A549 (cell line): Measurements from ENCODE around the gene TBX2. TPM values are rescaled to one million over a fixed set of nuclear protein-coding genes. Genes with fewer than 3 reads are reported as not detected.

Source experiments
- ATAC-seq, 2 experiments: fragments of 200-7000 bp in 1 of 2; fragments of >200 bp in 1 of 2; cut with Nextera tagmentation in 1 of 2; cut with Tn5 transposase in 1 of 2; 3 replicates each; pipeline versions ENCODE4 v1.8.0 to v1.9.1; 2018 to 2020; ENCODE audit warnings: mild to moderate bottlenecking in 1 of 2, moderate library complexity in 1 of 2
- CTCF ChIA-PET: fragments of 300-600 bp; sonication (Branson Sonifier 250); formaldehyde crosslinking; extraction: SDS; loops from one replicate; lab custom pipeline; 2021; ENCODE audit warnings: antibody characterized with exemption, inconsistent platforms; lab: Yijun Ruan, JAX
- POLR2A ChIA-PET: fragments of 350-600 bp; formaldehyde crosslinking; extraction: SDS; loops from one replicate; lab custom pipeline; 2021; ENCODE audit warnings: antibody characterized with exemption, inconsistent platforms; lab: Yijun Ruan, JAX
- DNase-seq, 2 experiments: peaks; one replicate each; pipeline versions ENCODE4 v3.0.0 to v3.0.0-alpha.2; 2011 to 2016; ENCODE audit warnings: low read depth in 1 of 2, low spot score in 1 of 2
- FAIRE-seq: peaks from 2 replicates; lab custom pipeline; 2011; peaks lifted over from hg19 to GRCh38; lab: Jason Lieb, UNC
- H3K27ac ChIP-seq, 2 experiments: fragments of >200 bp; sonication (Bioruptor Twin); formaldehyde crosslinking; 3 replicates each; pipeline ENCODE4 v1.5.1; 2016 to 2017
- H3K4me1 ChIP-seq: fragments of >200 bp; sonication (Bioruptor Twin); formaldehyde crosslinking; 3 replicates; pipeline ENCODE4 v1.6.1; 2016
- H3K4me2 ChIP-seq: fragments of >200 bp; sonication (Bioruptor Twin); formaldehyde crosslinking; 3 replicates; pipeline ENCODE4 v1.6.1; 2016
- H3K4me3 ChIP-seq: fragments of >200 bp; sonication (Bioruptor Twin); formaldehyde crosslinking; 3 replicates; pipeline ENCODE4 v1.5.1; 2016
- H3K9me3 ChIP-seq: fragments of >200 bp; sonication (Bioruptor Twin); formaldehyde crosslinking; 3 replicates; pipeline ENCODE4 v1.6.1; 2016
- BCL3 ChIP-seq: fragments of >200 bp; sonication (Bioruptor Twin); formaldehyde crosslinking; IDR thresholded peaks from 3 replicates; pipeline ENCODE4 v1.6.1; 2016
- CBX2 ChIP-seq: fragments of 200-600 bp; sonication (generic); IDR thresholded peaks from 2 replicates; pipeline ENCODE4 v1.6.1; 2016; ENCODE audit warnings: low read depth, mild to moderate bottlenecking, borderline replicate concordance
- CBX8 ChIP-seq: fragments of 200-600 bp; sonication (generic); IDR thresholded peaks from 2 replicates; pipeline ENCODE4 v1.6.1; 2016
- CEBPB ChIP-seq, 2 experiments: fragments of >200 bp in 1 of 2; sonication (Bioruptor Twin) in 1 of 2; formaldehyde crosslinking in 1 of 2; IDR thresholded peaks; 2 replicates each; pipeline ENCODE4 v1.6.1; 2012 to 2016
- CTCF ChIP-seq: fragments of >200 bp; sonication (Bioruptor Twin); formaldehyde crosslinking; IDR thresholded peaks from 3 replicates; pipeline ENCODE4 v1.5.1; 2016
- EHF ChIP-seq: fragments of 250-450 bp; sonication (Bioruptor Pico); IDR thresholded peaks from 2 replicates; pipeline ENCODE4 v1.5.0; 2020; ENCODE audit warnings: mild to moderate bottlenecking
- FOXS1 ChIP-seq: fragments of 250-450 bp; sonication (Bioruptor Pico); IDR thresholded peaks from 2 replicates; pipeline ENCODE4 v1.5.0; 2020; ENCODE audit warnings: mild to moderate bottlenecking, moderate library complexity
- GATA3 ChIP-seq: IDR thresholded peaks from 2 replicates; pipeline ENCODE4 v1.6.1; 2012; ENCODE audit warnings: borderline replicate concordance
- HEYL ChIP-seq: fragments of 250-450 bp; sonication (Bioruptor Pico); IDR thresholded peaks from 2 replicates; pipeline ENCODE4 v1.8.0; 2021; ENCODE audit warnings: mild to moderate bottlenecking, moderate library complexity
- HOXB5 ChIP-seq: fragments of 250-450 bp; sonication (Bioruptor Pico); IDR thresholded peaks from 2 replicates; pipeline ENCODE4 v1.5.0; 2020; ENCODE audit warnings: mild to moderate bottlenecking, moderate library complexity
- KDM5A ChIP-seq: fragments of 200-600 bp; sonication (generic); IDR thresholded peaks from 2 replicates; pipeline ENCODE4 v1.6.1; 2016; ENCODE audit warnings: antibody characterized with exemption, mild to moderate bottlenecking
- MAFK ChIP-seq: fragments of 450-650 bp; IDR thresholded peaks from 2 replicates; pipeline ENCODE4 v1.6.1; 2014; ENCODE audit not compliant: partially characterized antibody
- MAZ ChIP-seq: fragments of 150-350 bp; IDR thresholded peaks from 2 replicates; pipeline ENCODE4 v1.6.1; 2014; ENCODE audit warnings: antibody characterized with exemption, low read depth, low read length, borderline replicate concordance
- NPAS2 ChIP-seq: fragments of 250-450 bp; sonication (Bioruptor Pico); IDR thresholded peaks from 2 replicates; pipeline ENCODE4 v1.8.0; 2022; ENCODE audit warnings: mild to moderate bottlenecking, moderate library complexity, borderline replicate concordance
- NR3C1 ChIP-seq: fragments of >200 bp; sonication (Bioruptor Twin); formaldehyde crosslinking; IDR thresholded peaks from 3 replicates; pipeline ENCODE4 v1.6.1; 2017
- RCOR1 ChIP-seq: fragments of 150-350 bp; IDR thresholded peaks from 2 replicates; pipeline ENCODE4 v1.6.1; 2014; ENCODE audit warnings: antibody characterized with exemption, low read length, low read depth
- TFCP2L1 ChIP-seq: fragments of 250-450 bp; sonication (Bioruptor Pico); IDR thresholded peaks from 2 replicates; pipeline ENCODE4 v1.5.0; 2021; ENCODE audit warnings: mild to moderate bottlenecking
- ZNF302 ChIP-seq: fragments of 250-450 bp; sonication (Bioruptor Pico); IDR thresholded peaks from 2 replicates; pipeline ENCODE4 v1.9.0; 2021; ENCODE audit warnings: inconsistent platforms, mild to moderate bottlenecking, moderate library complexity
- ZSCAN20 ChIP-seq: fragments of 250-450 bp; sonication (Bioruptor Pico); IDR thresholded peaks from 2 replicates; pipeline ENCODE4 v1.8.0; 2022; ENCODE audit warnings: mild to moderate bottlenecking, moderate library complexity
- WGBS: methylation state at CpG from one replicate; pipeline ENCODE4 v1.1.6; 2017; ENCODE audit errors: missing lambda C conversion rate; 5-methylcytosine and 5-hydroxymethylcytosine counted together
- polyA plus RNA-seq, 4 experiments: library from polyadenylated mRNA; depleted of rRNA in 3 of 4; stranded (reverse); fragments of >200 nt; fragmentation: RNase III in 1 of 4; extraction: RNeasy Plus Mini Kit Qiagen cat#74134 plus additional on column Dnase treatment in 1 of 4; gene quantifications; 2 replicates in 3 of 4; 3 replicates in 1 of 4; pipeline ENCODE4 v1.2.3, GENCODE V29; 2011 to 2017
- TF ChIP-seq, protein P1 (sequence below): IDR thresholded peaks from 2 replicates; pipeline ENCODE4 v1.6.1; 2012; ENCODE audit warnings: low read depth, borderline replicate concordance
- TF ChIP-seq, protein P2 (sequence below): fragments of 250-450 bp; sonication (Bioruptor Pico); IDR thresholded peaks from 2 replicates; pipeline ENCODE4 v1.5.0; 2021; ENCODE audit warnings: mild to moderate bottlenecking, moderate library complexity, borderline replicate concordance
- TF ChIP-seq, protein P3 (sequence below): IDR thresholded peaks from 2 replicates; pipeline ENCODE4 v1.6.1; 2012
- TF ChIP-seq, protein P4 (sequence below): fragments of 250-450 bp; sonication (Bioruptor Pico); IDR thresholded peaks from 2 replicates; pipeline ENCODE4 v1.5.0; 2020; ENCODE audit warnings: low read depth, mild to moderate bottlenecking, moderate library complexity

The TBX2 gene
- polyA plus RNA-seq, 2 of the 4 experiments (the other 2 are of a cell fraction), result 0.71 to 2.3 TPM

GRCh38 chr17:61402978-61403800 lies 3.5 kb downstream of the TBX2 start:
- TF ChIP-seq HEYL (CRISPR knock-in tag) (no peak), TFCP2L1 (CRISPR knock-in tag) (no peak), GATA3 (no peak), KDM5A (no peak), BCL3 (no peak), EHF (CRISPR knock-in tag) (no peak), NR3C1 (no peak), CEBPB (IDR thresholded peaks at IDR 0.05) (no peak), CTCF (no peak), CBX2 (no peak), RCOR1 (no peak), NPAS2 (no peak), MAFK (no peak)
- TF ChIP-seq, protein P1, sequence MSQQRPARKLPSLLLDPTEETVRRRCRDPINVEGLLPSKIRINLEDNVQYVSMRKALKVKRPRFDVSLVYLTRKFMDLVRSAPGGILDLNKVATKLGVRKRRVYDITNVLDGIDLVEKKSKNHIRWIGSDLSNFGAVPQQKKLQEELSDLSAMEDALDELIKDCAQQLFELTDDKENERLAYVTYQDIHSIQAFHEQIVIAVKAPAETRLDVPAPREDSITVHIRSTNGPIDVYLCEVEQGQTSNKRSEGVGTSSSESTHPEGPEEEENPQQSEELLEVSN, result no peak
- TF ChIP-seq, protein P2, sequence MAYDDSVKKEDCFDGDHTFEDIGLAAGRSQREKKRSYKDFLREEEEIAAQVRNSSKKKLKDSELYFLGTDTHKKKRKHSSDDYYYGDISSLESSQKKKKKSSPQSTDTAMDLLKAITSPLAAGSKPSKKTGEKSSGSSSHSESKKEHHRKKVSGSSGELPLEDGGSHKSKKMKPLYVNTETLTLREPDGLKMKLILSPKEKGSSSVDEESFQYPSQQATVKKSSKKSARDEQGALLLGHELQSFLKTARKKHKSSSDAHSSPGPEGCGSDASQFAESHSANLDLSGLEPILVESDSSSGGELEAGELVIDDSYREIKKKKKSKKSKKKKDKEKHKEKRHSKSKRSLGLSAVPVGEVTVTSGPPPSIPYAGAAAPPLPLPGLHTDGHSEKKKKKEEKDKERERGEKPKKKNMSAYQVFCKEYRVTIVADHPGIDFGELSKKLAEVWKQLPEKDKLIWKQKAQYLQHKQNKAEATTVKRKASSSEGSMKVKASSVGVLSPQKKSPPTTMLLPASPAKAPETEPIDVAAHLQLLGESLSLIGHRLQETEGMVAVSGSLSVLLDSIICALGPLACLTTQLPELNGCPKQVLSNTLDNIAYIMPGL (CRISPR knock-in tag), result no peak
- H3K4me1 ChIP-seq, result peaks cover 10% of the 10 kb centered on the region; the same call in 2 of the 3 replicates
- ATAC-seq, result no peak
- ChIA-PET CTCF (interaction anchor here (1.2 to 7.0 kb wide), 4 partner anchors 8 to 431 kb away, joined by 4 to 67 read pairs (median 6); no protein-coding TSS in a partner anchor), POLR2A (no interaction called here)
- no peak overlapping the region for H3K4me3 ChIP-seq
- no peaks in the 10 kb centered on the region for H3K9me3 ChIP-seq
- FAIRE-seq, result no peak
- H3K4me2 ChIP-seq, result no peak overlapping the region
- 94% methylated on average over 54 of the region's 55 CpGs for WGBS
- no peak for DNase-seq
- H3K27ac ChIP-seq, result no peak overlapping the region

DNA sequence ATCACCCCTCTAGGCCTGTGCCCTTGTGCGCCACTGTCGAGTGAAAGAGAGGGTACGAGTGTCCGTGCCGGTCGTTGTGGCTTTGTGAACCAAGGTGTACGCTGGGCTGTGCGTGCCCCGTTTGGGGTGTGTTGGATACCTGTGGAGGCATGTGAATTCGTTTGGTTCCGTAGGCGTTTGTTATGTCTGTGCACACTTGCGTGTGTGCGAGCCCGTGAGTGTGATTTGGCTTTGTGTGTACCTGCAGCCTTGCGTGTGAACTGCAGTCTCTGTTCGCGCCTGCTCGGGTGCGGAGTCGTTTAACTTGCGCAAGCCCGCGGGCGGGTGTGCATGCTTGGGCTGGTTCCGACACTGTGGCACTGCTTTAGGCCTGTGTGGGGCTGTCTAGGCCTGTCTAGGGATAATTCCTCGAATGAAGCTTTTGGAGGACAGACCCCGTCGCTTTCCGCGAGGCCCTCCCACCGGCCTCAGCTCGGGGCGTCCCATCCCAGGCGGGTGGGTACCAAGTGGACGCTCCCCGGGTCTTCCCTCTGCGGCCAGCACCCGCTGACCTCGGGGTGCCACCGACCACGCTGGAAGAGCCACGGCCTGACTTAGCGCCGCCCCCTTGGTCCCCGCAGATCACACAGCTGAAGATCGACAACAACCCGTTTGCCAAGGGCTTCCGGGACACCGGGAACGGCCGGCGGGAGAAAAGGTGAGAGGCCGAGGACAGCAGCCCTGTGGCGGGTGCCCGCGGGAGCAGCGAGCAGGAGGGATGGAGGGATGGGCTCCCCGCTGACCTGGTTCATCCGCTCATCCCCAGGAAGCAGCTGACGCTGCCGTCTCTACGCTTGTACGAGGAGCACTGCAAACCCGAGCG lies 4.4 kb downstream of the TBX2 start:
- no peak for ATAC-seq
- H3K4me1 ChIP-seq, result peaks cover 7% of the 10 kb centered on the region; the same call in 2 of the 3 replicates
- H3K27ac ChIP-seq, result no peak overlapping the region
- H3K9me3 ChIP-seq, result no peaks in the 10 kb centered on the region
- no peak for DNase-seq
- FAIRE-seq, result no peak
- CTCF ChIA-PET, result interaction anchor here (0.8 to 7.0 kb wide), 6 partner anchors 8 to 433 kb away, joined by 3 to 67 read pairs (median 4); no protein-coding TSS in a partner anchor
- TF ChIP-seq CEBPB (IDR thresholded peaks at IDR 0.05) (no peak), NPAS2 (no peak), ZSCAN20 (CRISPR knock-in tag) (no peak), FOXS1 (CRISPR knock-in tag) (no peak), MAZ (no peak), HOXB5 (CRISPR knock-in tag) (no peak), CBX8 (no peak), ZNF302 (CRISPR knock-in tag) (no peak)
- TF ChIP-seq, protein P3, sequence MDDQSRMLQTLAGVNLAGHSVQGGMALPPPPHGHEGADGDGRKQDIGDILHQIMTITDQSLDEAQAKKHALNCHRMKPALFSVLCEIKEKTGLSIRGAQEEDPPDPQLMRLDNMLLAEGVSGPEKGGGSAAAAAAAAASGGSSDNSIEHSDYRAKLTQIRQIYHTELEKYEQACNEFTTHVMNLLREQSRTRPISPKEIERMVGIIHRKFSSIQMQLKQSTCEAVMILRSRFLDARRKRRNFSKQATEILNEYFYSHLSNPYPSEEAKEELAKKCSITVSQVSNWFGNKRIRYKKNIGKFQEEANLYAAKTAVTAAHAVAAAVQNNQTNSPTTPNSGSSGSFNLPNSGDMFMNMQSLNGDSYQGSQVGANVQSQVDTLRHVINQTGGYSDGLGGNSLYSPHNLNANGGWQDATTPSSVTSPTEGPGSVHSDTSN, result no peak
- TF ChIP-seq, protein P4, sequence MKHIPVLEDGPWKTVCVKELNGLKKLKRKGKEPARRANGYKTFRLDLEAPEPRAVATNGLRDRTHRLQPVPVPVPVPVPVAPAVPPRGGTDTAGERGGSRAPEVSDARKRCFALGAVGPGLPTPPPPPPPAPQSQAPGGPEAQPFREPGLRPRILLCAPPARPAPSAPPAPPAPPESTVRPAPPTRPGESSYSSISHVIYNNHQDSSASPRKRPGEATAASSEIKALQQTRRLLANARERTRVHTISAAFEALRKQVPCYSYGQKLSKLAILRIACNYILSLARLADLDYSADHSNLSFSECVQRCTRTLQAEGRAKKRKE (CRISPR knock-in tag), result no peak
- TF ChIP-seq, all 56 proteins: peak for 0
- POLR2A ChIA-PET, result no interaction called here
- Histone ChIP-seq H3K4me2 (no peak overlapping the region), H3K4me3 (no peak overlapping the region)
- WGBS, result 95% methylated on average over 66 of the region's 66 CpGs
